ENCODE measurements around the gene FAP. TPM values are rescaled to one million over a fixed set of nuclear protein-coding genes. Genes with fewer than 3 reads are reported as not detected.

FAP gene
- total RNA-seq, 1 experiment from 2014 or later = 2.3 TPM

GRCh38 chr2:162252153-162252552 is 8.9 kb upstream of the FAP start:
- in situ Hi-C loops (cut with HindIII; ENCODE audit: low pct_unique_long_range_greater_than_20kb, low sequenced_read_pairs) = no loop called here
- DNase-seq (ENCODE audit: low read depth, low spot score) = no peak

- DNase-seq (ENCODE audit: low read depth, low spot score) = peak; percentile 0
Measured at GRCh38 chr2:162245781-162246180, 2.5 kb upstream of the FAP start.

GRCh38 chr2:162245061-162245460 is 1.8 kb upstream of the FAP start:
- in situ Hi-C loops (cut with HindIII; ENCODE audit: low pct_unique_long_range_greater_than_20kb, low sequenced_read_pairs) = no loop called here

More at GRCh38 chr2:162245781-162246180, 2.5 kb upstream of the FAP start:
- in situ Hi-C loops (cut with HindIII; ENCODE audit: low pct_unique_long_range_greater_than_20kb, low sequenced_read_pairs) = no loop called here

GRCh38 chr2:162244541-162245031 is 1.3 kb upstream of the FAP start:
- peak; percentile 10 for DNase-seq (ENCODE audit: low read depth, low spot score)
- in situ Hi-C loops (cut with HindIII; ENCODE audit: low pct_unique_long_range_greater_than_20kb, low sequenced_read_pairs) = no loop called here

More at GRCh38 chr2:162245061-162245460, 1.8 kb upstream of the FAP start:
- no peak for DNase-seq (ENCODE audit: low read depth, low spot score)

- in situ Hi-C loops (cut with HindIII; ENCODE audit: low pct_unique_long_range_greater_than_20kb, low sequenced_read_pairs) = no loop called here
- DNase-seq (ENCODE audit: low read depth, low spot score) = no peak
Measured at GRCh38 chr2:162243715-162244114, 470 bp upstream of the FAP start.

- DNase-seq (ENCODE audit: low read depth, low spot score) = no peak
- in situ Hi-C loops (cut with HindIII; ENCODE audit: low pct_unique_long_range_greater_than_20kb, low sequenced_read_pairs) = no loop called here
Measured at GRCh38 chr2:162242586-162243280, 512 bp downstream of the FAP start.

GRCh38 chr2:162241571-162241970 is 1.7 kb downstream of the FAP start:
- in situ Hi-C loops (cut with HindIII; ENCODE audit: low pct_unique_long_range_greater_than_20kb, low sequenced_read_pairs) = no loop called here

GRCh38 chr2:162234620-162235462 is 8.4 kb downstream of the FAP start:
- in situ Hi-C loops (cut with HindIII; ENCODE audit: low pct_unique_long_range_greater_than_20kb, low sequenced_read_pairs) = no loop called here
- DNase-seq (ENCODE audit: low read depth, low spot score) = no peak

More at GRCh38 chr2:162241571-162241970, 1.7 kb downstream of the FAP start:
- DNase-seq (ENCODE audit: low read depth, low spot score) = no peak

GRCh38 chr2:162233197-162233596 is 10.0 kb downstream of the FAP start:
- in situ Hi-C loops (cut with HindIII; ENCODE audit: low pct_unique_long_range_greater_than_20kb, low sequenced_read_pairs) = no loop called here
- peak; percentile 51 for DNase-seq (ENCODE audit: low read depth, low spot score)

GRCh38 chr2:162232671-162233070 is 10.6 kb downstream of the FAP start:
- peak; percentile 45 for DNase-seq (ENCODE audit: low read depth, low spot score)
- in situ Hi-C loops (cut with HindIII; ENCODE audit: low pct_unique_long_range_greater_than_20kb, low sequenced_read_pairs) = no loop called here

GRCh38 chr2:162232027-162232426 is 11.2 kb downstream of the FAP start:
- DNase-seq (ENCODE audit: low read depth, low spot score) = no peak
- in situ Hi-C loops (cut with HindIII; ENCODE audit: low pct_unique_long_range_greater_than_20kb, low sequenced_read_pairs) = no loop called here

GRCh38 chr2:162230761-162231160 is 12.5 kb downstream of the FAP start:
- DNase-seq (ENCODE audit: low read depth, low spot score) = no peak
- in situ Hi-C loops (cut with HindIII; ENCODE audit: low pct_unique_long_range_greater_than_20kb, low sequenced_read_pairs) = no loop called here

GRCh38 chr2:162226836-162227235 is 16.4 kb downstream of the FAP start:
- in situ Hi-C loops (cut with HindIII; ENCODE audit: low pct_unique_long_range_greater_than_20kb, low sequenced_read_pairs) = no loop called here
- no peak for DNase-seq (ENCODE audit: low read depth, low spot score)

GRCh38 chr2:162221064-162221463 is 22.2 kb downstream of the FAP start:
- DNase-seq (ENCODE audit: low read depth, low spot score) = peak; percentile 77
- in situ Hi-C loops (cut with HindIII; ENCODE audit: low pct_unique_long_range_greater_than_20kb, low sequenced_read_pairs) = no loop called here

GRCh38 chr2:162220368-162220767 is 22.9 kb downstream of the FAP start:
- no peak for DNase-seq (ENCODE audit: low read depth, low spot score)
- in situ Hi-C loops (cut with HindIII; ENCODE audit: low pct_unique_long_range_greater_than_20kb, low sequenced_read_pairs) = no loop called here

GRCh38 chr2:162219426-162219825 is 23.8 kb downstream of the FAP start:
- no peak for DNase-seq (ENCODE audit: low read depth, low spot score)
- in situ Hi-C loops (cut with HindIII; ENCODE audit: low pct_unique_long_range_greater_than_20kb, low sequenced_read_pairs) = no loop called here

GRCh38 chr2:162217598-162217997 is 25.6 kb downstream of the FAP start:
- DNase-seq (ENCODE audit: low read depth, low spot score) = no peak
- in situ Hi-C loops (cut with HindIII; ENCODE audit: low pct_unique_long_range_greater_than_20kb, low sequenced_read_pairs) = no loop called here

GRCh38 chr2:162215162-162215561 is 28.1 kb downstream of the FAP start:
- in situ Hi-C loops (cut with HindIII; ENCODE audit: low pct_unique_long_range_greater_than_20kb, low sequenced_read_pairs) = no loop called here
- DNase-seq (ENCODE audit: low read depth, low spot score) = no peak

GRCh38 chr2:162212366-162212765 is 30.9 kb downstream of the FAP start:
- no peak for DNase-seq (ENCODE audit: low read depth, low spot score)
- in situ Hi-C loops (cut with HindIII; ENCODE audit: low pct_unique_long_range_greater_than_20kb, low sequenced_read_pairs) = no loop called here
